MCF 10A (cell line): ENCODE results near the gene RNF180. TPM values are rescaled to one million over a fixed set of nuclear protein-coding genes. Genes with fewer than 3 reads are reported as not detected.
"Not testable (repeated sequence)": the region's sequence is repeated elsewhere in the genome, so short reads cannot be mapped to it uniquely, and the experiment has no call there.

ENCODE experiments used
- BruUV-seq: library from RNA; stranded (reverse); fragments of 400-500 nt; replicated peaks from 2 replicates; lab custom pipeline; 2021; lab: Mats Ljungman, UMichigan
- CTCF ChIA-PET: fragments of 300-600 bp; sonication (Branson Sonifier 250); formaldehyde crosslinking; extraction: SDS; loops from one replicate; lab custom pipeline; 2021; ENCODE audit warnings: antibody characterized with exemption, inconsistent platforms; lab: Yijun Ruan, JAX
- POLR2A ChIA-PET: fragments of 300-600, 350-650 bp; sonication (Branson Sonifier 250); formaldehyde crosslinking; extraction: SDS; loops from one replicate; lab custom pipeline; 2020; ENCODE audit warnings: antibody characterized with exemption, inconsistent platforms; lab: Yijun Ruan, JAX
- DNase-seq: peaks from one replicate; pipeline ENCODE4 v3.0.0-alpha.2; 2018; ENCODE audit not compliant: unreplicated experiment
- H3K27ac Mint-ChIP-seq: one replicate; pipeline ENCODE4 v1.8.0; 2022; ENCODE audit warnings: mild to moderate bottlenecking, low read depth, mixed read lengths; ENCODE audit not compliant: unreplicated experiment
- H3K27me3 Mint-ChIP-seq: one replicate; pipeline ENCODE4 v1.8.0; 2022; ENCODE audit warnings: mixed read lengths; ENCODE audit not compliant: insufficient read depth, unreplicated experiment
- H3K36me3 Mint-ChIP-seq: one replicate; pipeline ENCODE4 v1.8.0; 2022; ENCODE audit warnings: mild to moderate bottlenecking, moderate library complexity, mixed read lengths; ENCODE audit not compliant: insufficient read depth, unreplicated experiment
- H3K4me1 Mint-ChIP-seq: one replicate; pipeline ENCODE4 v1.8.0; 2022; ENCODE audit warnings: mixed read lengths; ENCODE audit not compliant: insufficient read depth, unreplicated experiment
- H3K4me3 Mint-ChIP-seq: one replicate; pipeline ENCODE4 v1.8.0; 2022; ENCODE audit warnings: mild to moderate bottlenecking, moderate library complexity, mixed read lengths; ENCODE audit not compliant: unreplicated experiment
- H3K9me3 Mint-ChIP-seq: one replicate; pipeline ENCODE4 v1.8.0; 2022; ENCODE audit warnings: mixed read lengths; ENCODE audit not compliant: unreplicated experiment
- CTCF ChIP-seq: fragments of 200-600 bp; IDR thresholded peaks from one replicate; pipeline ENCODE4 v1.8.0; 2022; ENCODE audit warnings: antibody characterized with exemption, mild to moderate bottlenecking; ENCODE audit not compliant: unreplicated experiment
- intact Hi-C: fragments of 100-400 bp; cut with micrococcal nuclease; formaldehyde crosslinking; loops from 2 replicates; pipeline ENCODE4 v1.14.1; 2022
- total RNA-seq: library from RNA; stranded (reverse); gene quantifications from 2 replicates; pipeline ENCODE4 v1.2.3, GENCODE V29; 2022

Gene RNF180
- total RNA-seq, 1 experiment from 2014 or later: 6.0 TPM

- Mint-ChIP-seq H3K36me3 (peaks cover 4% of the 10 kb centered on the region), H3K27me3 (no peaks in the 10 kb centered on the region), H3K9me3 (no peaks in the 10 kb centered on the region), H3K4me3 (no peak overlapping the region), H3K4me1 (peaks cover 18% of the 10 kb centered on the region), H3K27ac (no peak overlapping the region)
- intact Hi-C loops: no loop called here
- DNase-seq: no peak
- BruUV-seq: no TSS peak
- TF ChIP-seq CTCF: no peak
- ChIA-PET POLR2A (no interaction called here), CTCF (interaction anchor here (1.1 to 9.9 kb wide), 4 partner anchors 15 to 571 kb away, joined by 3 to 157 read pairs (median 14); no protein-coding TSS in a partner anchor)
These were observed 47.9 kb downstream of the RNF180 start for GRCh38 chr5:64213531-64213930.

- ChIA-PET CTCF (interaction anchor here (0.7 to 9.9 kb wide), 6 partner anchors 10 to 570 kb away, joined by 3 to 157 read pairs (median 5); no protein-coding TSS in a partner anchor), POLR2A (no interaction called here)
- Mint-ChIP-seq H3K4me1 (peaks cover 18% of the 10 kb centered on the region), H3K27ac (no peak overlapping the region), H3K4me3 (no peak overlapping the region), H3K36me3 (peaks cover 4% of the 10 kb centered on the region), H3K9me3 (no peaks in the 10 kb centered on the region), H3K27me3 (no peaks in the 10 kb centered on the region)
- TF ChIP-seq CTCF: no peak
- DNase-seq: no peak
- intact Hi-C loops: no loop called here
- BruUV-seq: no TSS peak
These were observed 48.5 kb downstream of the RNF180 start for GRCh38 chr5:64214132-64214531.

- ChIA-PET CTCF (interaction anchor here (0.6 to 2.6 kb wide), 6 partner anchors 69 to 527 kb away, joined by 3 to 19 read pairs (median 3); no protein-coding TSS in a partner anchor), POLR2A (no interaction called here)
- Mint-ChIP-seq H3K9me3 (no peaks in the 10 kb centered on the region), H3K36me3 (no peaks in the 10 kb centered on the region), H3K27me3 (no peaks in the 10 kb centered on the region), H3K4me3 (no peak overlapping the region), H3K27ac (no peak overlapping the region), H3K4me1 (no peaks in the 10 kb centered on the region)
- intact Hi-C loops: no loop called here
- DNase-seq: no peak
- no TSS peak for BruUV-seq
- TF ChIP-seq CTCF: no peak
These were observed 56.3 kb downstream of the RNF180 start for GRCh38 chr5:64221911-64222310.

GRCh38 chr5:64225286-64225981 lies 59.8 kb downstream of the RNF180 start:
- H3K4me1 Mint-ChIP-seq, POLR2A ChIA-PET: not testable (repeated sequence)
- CTCF ChIA-PET: interaction anchor here (1.1 to 2.4 kb wide), 3 partner anchors 11 to 389 kb away, joined by 3 to 18 read pairs (median 4); no protein-coding TSS in a partner anchor

GRCh38 chr5:64227131-64227537 lies 61.5 kb downstream of the RNF180 start:
- H3K36me3 Mint-ChIP-seq, H3K4me3 Mint-ChIP-seq, DNase-seq, H3K27me3 Mint-ChIP-seq, intact Hi-C loops, H3K27ac Mint-ChIP-seq, H3K4me1 Mint-ChIP-seq, H3K9me3 Mint-ChIP-seq, BruUV-seq: not testable (repeated sequence)
- ChIA-PET POLR2A (interaction anchor here (1.1 kb wide), 1 partner anchor 386 kb away, joined by 3 read pairs; no protein-coding TSS in a partner anchor), CTCF (interaction anchor here (0.6 to 3.9 kb wide), 3 partner anchors 31 to 557 kb away, joined by 3 to 23 read pairs (median 3); no protein-coding TSS in a partner anchor)

More at GRCh38 chr5:64225286-64225981, 59.8 kb downstream of the RNF180 start:
- H3K4me3 Mint-ChIP-seq, H3K27me3 Mint-ChIP-seq, H3K36me3 Mint-ChIP-seq, H3K27ac Mint-ChIP-seq, BruUV-seq, intact Hi-C loops, H3K9me3 Mint-ChIP-seq, DNase-seq: not testable (repeated sequence)
